Measurements from ENCODE around the gene NAV2. TPM values are rescaled to one million over a fixed set of nuclear protein-coding genes. Genes with fewer than 3 reads are reported as not detected.
A peak's percentile ranks its signal among the peaks of the same experiment; 100 is the strongest.

The NAV2 gene
- polyA plus RNA-seq, 1 experiment: 5.1 TPM

GRCh38 chr11:20033806-20034205 is 321.2 kb downstream of the NAV2 start:
- no peak overlapping the region for H3K4me3 ChIP-seq (ENCODE audit: low read depth, low read length)
- H3K9me3 ChIP-seq (ENCODE audit: control insufficient read depth, insufficient read depth, low read length): no peaks in the 10 kb centered on the region; the same call in 1 of the 2 replicates
- CTCF ChIA-PET: interaction anchor here (2.6 kb wide), 1 partner anchor 94 kb away, joined by 10 read pairs; no protein-coding TSS in a partner anchor
- H3K27me3 ChIP-seq (ENCODE audit: control insufficient read depth, insufficient read depth, low read length): no peaks in the 10 kb centered on the region
- no peak overlapping the region for H3K27ac ChIP-seq (ENCODE audit: low read depth, low read length)
- TF ChIP-seq, protein P1, sequence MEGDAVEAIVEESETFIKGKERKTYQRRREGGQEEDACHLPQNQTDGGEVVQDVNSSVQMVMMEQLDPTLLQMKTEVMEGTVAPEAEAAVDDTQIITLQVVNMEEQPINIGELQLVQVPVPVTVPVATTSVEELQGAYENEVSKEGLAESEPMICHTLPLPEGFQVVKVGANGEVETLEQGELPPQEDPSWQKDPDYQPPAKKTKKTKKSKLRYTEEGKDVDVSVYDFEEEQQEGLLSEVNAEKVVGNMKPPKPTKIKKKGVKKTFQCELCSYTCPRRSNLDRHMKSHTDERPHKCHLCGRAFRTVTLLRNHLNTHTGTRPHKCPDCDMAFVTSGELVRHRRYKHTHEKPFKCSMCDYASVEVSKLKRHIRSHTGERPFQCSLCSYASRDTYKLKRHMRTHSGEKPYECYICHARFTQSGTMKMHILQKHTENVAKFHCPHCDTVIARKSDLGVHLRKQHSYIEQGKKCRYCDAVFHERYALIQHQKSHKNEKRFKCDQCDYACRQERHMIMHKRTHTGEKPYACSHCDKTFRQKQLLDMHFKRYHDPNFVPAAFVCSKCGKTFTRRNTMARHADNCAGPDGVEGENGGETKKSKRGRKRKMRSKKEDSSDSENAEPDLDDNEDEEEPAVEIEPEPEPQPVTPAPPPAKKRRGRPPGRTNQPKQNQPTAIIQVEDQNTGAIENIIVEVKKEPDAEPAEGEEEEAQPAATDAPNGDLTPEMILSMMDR (IDR thresholded peaks at IDR 0.05; ENCODE audit: low read depth, low read length): no peak
- no peak for DNase-seq (ENCODE audit: low read depth, low spot score)
- POLR2A ChIA-PET: no interaction called here

DNA sequence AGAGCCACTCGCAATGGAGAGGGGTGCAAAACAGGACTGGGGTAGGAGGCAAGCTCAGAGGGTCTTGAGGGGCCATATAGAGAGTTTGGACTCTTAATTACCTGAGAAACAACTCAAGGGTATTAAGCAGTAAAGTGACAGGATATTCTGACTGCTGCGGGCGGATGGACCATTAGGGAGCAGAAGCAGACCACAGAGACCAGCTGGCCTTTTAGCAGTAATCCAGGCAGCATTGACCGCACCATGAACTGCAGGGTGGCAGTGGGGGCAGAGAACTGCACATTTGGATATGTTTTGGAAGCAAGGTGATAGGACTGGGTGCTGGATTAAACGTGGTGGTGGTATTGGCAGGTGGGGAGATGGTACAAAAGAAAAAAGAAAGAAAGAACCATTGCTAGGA is 322.3 kb downstream of the NAV2 start:
- Histone ChIP-seq H3K9me3 (ENCODE audit: control insufficient read depth, insufficient read depth, low read length) (no peaks in the 10 kb centered on the region; the same call in 1 of the 2 replicates), H3K27me3 (ENCODE audit: control insufficient read depth, insufficient read depth, low read length) (no peaks in the 10 kb centered on the region), H3K4me3 (ENCODE audit: low read depth, low read length) (no peak overlapping the region), H3K27ac (ENCODE audit: low read depth, low read length) (no peak overlapping the region)
- TF ChIP-seq, protein P1 (IDR thresholded peaks at IDR 0.05; ENCODE audit: low read depth, low read length): no peak
- no peak for DNase-seq (ENCODE audit: low read depth, low spot score)
- ChIA-PET POLR2A (interaction anchor here (0.6 to 1.6 kb wide), 2 partner anchors 11 to 22 kb away, joined by 3 to 5 read pairs; no protein-coding TSS in a partner anchor), CTCF (interaction anchor here (0.7 to 2.6 kb wide), 3 partner anchors 77 to 863 kb away, joined by 3 to 10 read pairs (median 4); no protein-coding TSS in a partner anchor)

GRCh38 chr11:20035375-20035700 is 322.7 kb downstream of the NAV2 start:
- no peaks in the 10 kb centered on the region; the same call in 1 of the 2 replicates for H3K9me3 ChIP-seq (ENCODE audit: control insufficient read depth, insufficient read depth, low read length)
- POLR2A ChIA-PET: interaction anchor here (0.6 to 1.6 kb wide), 3 partner anchors 11 to 40 kb away, joined by 3 to 5 read pairs (median 4); no protein-coding TSS in a partner anchor
- DNase-seq (ENCODE audit: low read depth, low spot score): no peak
- CTCF ChIA-PET: interaction anchor here (1.2 to 2.6 kb wide), 2 partner anchors 76 to 92 kb away, joined by 4 to 10 read pairs; no protein-coding TSS in a partner anchor
- TF ChIP-seq, protein P1 (IDR thresholded peaks at IDR 0.05; ENCODE audit: low read depth, low read length): no peak
- H3K4me3 ChIP-seq (ENCODE audit: low read depth, low read length): no peak overlapping the region
- no peaks in the 10 kb centered on the region for H3K27me3 ChIP-seq (ENCODE audit: control insufficient read depth, insufficient read depth, low read length)
- no peak overlapping the region for H3K27ac ChIP-seq (ENCODE audit: low read depth, low read length)

DNA sequence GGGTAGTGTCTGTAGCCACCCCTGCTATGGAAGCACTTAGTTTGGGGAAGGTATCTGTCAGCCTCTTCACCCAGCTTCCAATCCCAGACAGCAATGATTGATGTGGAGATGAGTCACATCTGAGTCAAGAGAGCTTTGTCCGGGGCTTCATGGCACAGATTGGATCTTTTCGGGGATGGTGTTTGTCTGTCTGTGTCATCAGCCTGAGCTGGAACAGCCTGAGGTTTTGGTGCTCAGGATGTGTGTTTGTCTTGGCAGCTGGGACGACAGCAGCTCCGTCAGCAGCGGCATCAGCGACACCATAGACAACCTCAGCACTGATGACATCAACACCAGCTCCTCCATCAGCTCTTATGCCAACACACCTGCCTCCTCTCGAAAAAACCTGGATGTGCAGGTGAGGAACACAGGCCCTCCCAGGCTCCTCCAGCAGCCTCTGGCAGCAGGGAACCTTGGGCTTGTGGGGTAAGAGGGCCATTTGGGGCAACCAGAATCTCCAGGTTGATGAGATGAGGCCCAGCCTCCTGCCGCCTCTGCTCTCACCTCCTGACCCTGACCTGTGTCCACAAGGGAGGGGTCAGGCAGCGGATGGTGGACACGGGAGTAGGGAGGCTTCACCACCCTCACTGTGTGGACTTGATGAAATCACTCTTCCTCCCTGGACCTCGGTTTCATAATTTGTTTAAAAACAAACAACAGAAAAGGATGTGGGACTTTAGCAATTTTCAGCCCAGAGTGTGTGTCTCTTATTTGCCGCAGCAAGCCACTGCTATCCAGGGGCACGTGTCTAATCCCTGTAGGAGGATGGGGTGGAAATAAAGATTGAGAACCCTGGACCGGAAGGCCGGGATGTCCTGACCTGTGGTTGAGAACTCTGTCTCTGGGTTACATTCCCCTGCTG is 323.3 kb downstream of the NAV2 start:
- TF ChIP-seq, protein P1 (IDR thresholded peaks at IDR 0.05; ENCODE audit: low read depth, low read length): no peak
- Histone ChIP-seq H3K4me3 (ENCODE audit: low read depth, low read length) (no peak overlapping the region), H3K27ac (ENCODE audit: low read depth, low read length) (peak overlapping the region; percentile 63), H3K9me3 (ENCODE audit: control insufficient read depth, insufficient read depth, low read length) (no peaks in the 10 kb centered on the region; the same call in 1 of the 2 replicates), H3K27me3 (ENCODE audit: control insufficient read depth, insufficient read depth, low read length) (no peaks in the 10 kb centered on the region)
- ChIA-PET CTCF (interaction anchor here (1.2 to 2.6 kb wide), 2 partner anchors 76 to 92 kb away, joined by 4 to 10 read pairs; no protein-coding TSS in a partner anchor), POLR2A (interaction anchor here (0.5 to 1.6 kb wide), 4 partner anchors 12 to 41 kb away, joined by 3 to 9 read pairs (median 4); no protein-coding TSS in a partner anchor)
- DNase-seq (ENCODE audit: low read depth, low spot score): peak; percentile 74
